SJCRH30 (cell line): ENCODE measurements around the gene HECW1. TPM values are rescaled to one million over a fixed set of nuclear protein-coding genes. Genes with fewer than 3 reads are reported as not detected.
"Not testable (repeated sequence)": the region's sequence is repeated elsewhere in the genome, so short reads cannot be mapped to it uniquely, and the experiment has no call there.

ENCODE experiments used
- DNase-seq, 2 experiments: peaks; one replicate each; pipeline ENCODE4 v3.0.0-alpha.2; 2015 to 2020
- H3K27ac ChIP-seq: fragments of 250-450 bp; sonication (Bioruptor Pico); 2 replicates; pipeline ENCODE4 v1.5.1; 2020; ENCODE audit warnings: mild to moderate bottlenecking, moderate library complexity
- H3K27me3 ChIP-seq: fragments of 250-450 bp; sonication (Bioruptor Pico); 2 replicates; pipeline ENCODE4 v1.5.1; 2020; ENCODE audit warnings: mild to moderate bottlenecking, moderate library complexity
- H3K36me3 ChIP-seq: fragments of 250-450 bp; sonication (Bioruptor Pico); 2 replicates; pipeline ENCODE4 v1.5.1; 2020; ENCODE audit warnings: mild to moderate bottlenecking, moderate library complexity
- H3K4me1 ChIP-seq: fragments of 250-450 bp; sonication (Bioruptor Pico); 2 replicates; pipeline ENCODE4 v1.5.1; 2020; ENCODE audit warnings: mild to moderate bottlenecking, moderate library complexity
- H3K4me3 ChIP-seq: fragments of 250-450 bp; sonication (Bioruptor Pico); 2 replicates; pipeline ENCODE4 v1.5.1; 2020; ENCODE audit warnings: mild to moderate bottlenecking, moderate library complexity
- H3K9me3 ChIP-seq: fragments of 250-450 bp; sonication (Bioruptor Pico); replicated peaks from 2 replicates; pipeline ENCODE4 v1.5.1; 2020; ENCODE audit warnings: mild to moderate bottlenecking, moderate library complexity
- total RNA-seq: library from RNA; depleted of rRNA; stranded (reverse); fragments of >200 nt; shearing (Covaris generic); gene quantifications from 2 replicates; pipeline ENCODE4 v1.2.3, GENCODE V29; 2014

Gene HECW1
- total RNA-seq, 1 experiment from 2014 or later, result not detected

DNA sequence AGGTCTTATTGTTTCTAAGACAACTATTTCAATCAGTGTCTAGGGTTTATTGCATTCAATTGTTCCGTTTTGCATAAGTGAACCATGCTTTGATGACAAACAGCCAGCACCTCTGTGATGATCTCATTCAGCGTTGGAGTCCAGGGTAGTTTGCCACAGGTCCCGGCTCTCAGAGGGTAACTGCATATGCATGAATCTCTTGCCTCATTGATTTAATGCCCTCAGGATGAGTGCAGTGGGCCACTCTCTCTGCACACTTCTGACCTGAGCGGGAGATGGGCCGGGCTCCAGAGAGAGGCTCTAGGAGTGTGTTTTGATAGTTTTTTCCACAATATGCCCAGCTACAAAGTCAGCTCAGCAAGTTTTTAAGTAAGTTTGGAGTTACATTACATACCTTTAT lies 83.9 kb downstream of the HECW1 start:
- no peaks in the 10 kb centered on the region for H3K36me3 ChIP-seq
- no peaks in the 10 kb centered on the region for H3K9me3 ChIP-seq
- H3K4me3 ChIP-seq, result no peak overlapping the region
- peaks cover 18% of the 10 kb centered on the region for H3K27me3 ChIP-seq
- H3K27ac ChIP-seq, result no peak overlapping the region
- no peaks in the 10 kb centered on the region for H3K4me1 ChIP-seq
- no peak for DNase-seq

DNA sequence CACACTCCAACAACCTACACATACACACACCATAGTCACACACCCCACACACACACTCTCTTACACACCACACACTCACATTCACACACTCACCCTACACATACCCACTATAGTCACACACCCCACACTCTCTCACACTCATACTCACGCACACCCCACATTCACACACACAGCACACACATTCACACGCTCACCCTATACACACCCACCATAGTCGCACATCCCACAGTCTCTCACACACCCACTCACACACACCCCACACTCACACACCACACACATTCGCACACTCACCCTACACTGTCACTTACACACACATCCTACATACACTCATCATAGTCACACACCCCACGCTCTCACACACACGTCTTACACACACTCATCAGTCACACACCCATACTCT lies 85.6 kb downstream of the HECW1 start:
- no peaks in the 10 kb centered on the region for H3K36me3 ChIP-seq
- no peak overlapping the region for H3K4me3 ChIP-seq
- DNase-seq, result no peak
- no peak overlapping the region for H3K27ac ChIP-seq
- H3K27me3 ChIP-seq, result peaks cover 18% of the 10 kb centered on the region
- H3K4me1 ChIP-seq, result no peaks in the 10 kb centered on the region
- H3K9me3 ChIP-seq, result no peaks in the 10 kb centered on the region

DNA sequence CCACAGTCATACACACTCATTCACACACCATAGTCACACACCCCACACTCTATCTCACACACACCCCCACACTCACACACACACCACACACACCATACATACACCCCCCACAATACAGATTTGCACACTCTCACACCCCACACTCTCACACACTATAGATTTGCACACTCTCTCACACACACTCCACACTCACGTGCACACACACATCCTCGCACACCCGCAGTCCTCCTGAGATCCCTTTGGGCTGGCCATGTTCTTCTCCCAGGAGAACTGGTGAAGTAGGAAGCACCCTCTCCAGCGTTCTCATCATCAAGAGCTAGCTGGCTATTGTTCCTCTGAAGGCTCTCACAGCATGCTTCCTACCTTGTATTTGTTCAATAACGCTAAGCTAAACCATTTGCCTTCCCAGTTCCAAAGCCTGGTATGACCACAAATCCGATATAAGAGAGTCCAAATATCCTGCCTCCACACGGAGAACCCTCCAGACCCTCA lies 86.2 kb downstream of the HECW1 start:
- Histone ChIP-seq H3K27me3 (peaks cover 15% of the 10 kb centered on the region), H3K36me3 (no peaks in the 10 kb centered on the region), H3K4me3 (no peak overlapping the region), H3K9me3 (no peaks in the 10 kb centered on the region), H3K4me1 (no peaks in the 10 kb centered on the region), H3K27ac (no peak overlapping the region)
- DNase-seq, result no peak

DNA sequence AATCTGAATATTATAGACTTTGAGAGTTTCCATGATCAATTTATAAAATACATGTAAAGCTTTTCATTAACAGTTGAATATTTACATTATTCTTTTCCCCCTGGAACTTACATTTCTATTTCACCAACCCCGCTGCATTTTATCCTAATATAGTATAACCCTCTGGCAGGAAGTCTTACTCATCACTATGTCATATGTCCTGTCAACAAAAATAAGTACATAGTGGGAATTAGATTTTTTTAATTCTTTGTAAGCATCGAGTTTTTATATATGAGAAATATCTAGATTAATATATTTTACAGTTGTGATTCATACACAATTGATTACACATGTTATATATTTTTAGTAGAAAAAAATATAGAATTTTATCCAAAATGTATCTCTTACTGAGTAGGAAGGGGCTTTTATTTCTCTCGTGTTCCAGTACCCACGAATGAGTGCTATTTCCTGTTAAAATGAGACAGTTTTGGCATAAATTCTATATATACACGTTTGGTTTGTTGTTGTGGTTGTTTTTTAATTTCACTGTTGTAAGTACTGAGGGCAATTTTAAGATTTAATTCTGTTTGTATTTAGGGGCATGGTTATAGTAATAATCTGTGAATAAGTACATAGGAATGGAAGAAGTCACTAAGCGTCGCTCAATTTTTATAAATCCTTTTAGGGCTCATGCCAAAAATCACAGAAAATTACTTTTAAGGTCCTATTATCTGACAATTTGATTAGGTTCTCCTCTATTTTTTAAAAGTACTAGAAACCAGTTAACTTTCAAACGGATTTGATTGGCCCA lies 87.1 kb downstream of the HECW1 start:
- peaks cover 14% of the 10 kb centered on the region for H3K27me3 ChIP-seq
- H3K9me3 ChIP-seq, result no peaks in the 10 kb centered on the region
- H3K4me3 ChIP-seq, result no peak overlapping the region
- H3K36me3 ChIP-seq, result no peaks in the 10 kb centered on the region
- H3K4me1 ChIP-seq, result no peaks in the 10 kb centered on the region
- no peak for DNase-seq
- no peak overlapping the region for H3K27ac ChIP-seq

DNA sequence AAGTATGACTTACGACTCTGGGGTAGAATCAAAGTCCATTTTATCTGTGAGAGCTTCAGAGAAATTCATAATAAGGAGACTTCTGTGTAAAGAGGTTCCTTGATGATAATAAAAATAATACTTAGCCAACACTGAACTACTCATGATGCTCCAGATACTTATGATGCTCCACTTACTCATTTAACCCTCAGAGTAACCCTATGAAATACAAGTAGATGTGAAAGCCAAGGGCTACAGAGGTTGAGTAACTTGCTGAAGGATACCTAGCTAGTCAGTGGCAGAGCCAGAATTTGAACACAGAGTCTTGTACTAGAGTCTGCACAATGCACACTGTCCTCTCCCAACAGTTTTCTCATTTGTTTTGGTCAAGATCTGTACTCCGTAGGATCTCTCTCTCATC lies 89.5 kb downstream of the HECW1 start:
- Histone ChIP-seq H3K4me3 (no peak overlapping the region), H3K27ac (no peak overlapping the region), H3K36me3 (no peaks in the 10 kb centered on the region), H3K4me1 (no peaks in the 10 kb centered on the region), H3K9me3 (no peaks in the 10 kb centered on the region), H3K27me3 (0 out of 2 replicates have a peak, but pooled peaks cover 5% of the 10 kb centered on the region)
- no peak for DNase-seq

DNA sequence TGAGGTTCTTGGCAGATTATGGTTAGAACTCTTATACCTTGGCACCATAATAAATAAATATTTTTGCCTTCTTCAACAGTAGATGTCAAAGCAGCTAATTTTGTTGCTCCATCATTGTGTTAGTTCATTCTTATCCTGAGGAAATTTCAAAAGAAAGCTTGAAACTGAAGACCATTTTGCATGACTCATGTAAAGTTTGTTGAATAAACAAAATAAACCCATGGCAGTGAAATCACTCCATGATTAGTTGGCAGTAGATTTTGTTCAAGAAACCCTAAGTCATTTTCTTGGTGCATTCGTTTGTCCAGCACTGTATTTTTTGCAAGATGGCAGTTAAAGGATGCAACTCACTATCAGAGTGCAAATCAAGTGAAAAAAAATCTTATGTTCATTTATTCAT lies 91.6 kb downstream of the HECW1 start:
- Histone ChIP-seq H3K4me1 (no peaks in the 10 kb centered on the region), H3K27ac (no peak overlapping the region), H3K36me3 (no peaks in the 10 kb centered on the region), H3K9me3 (no peaks in the 10 kb centered on the region), H3K27me3 (peaks cover 5% of the 10 kb centered on the region; the same call in 1 of the 2 replicates), H3K4me3 (no peak overlapping the region)
- no peak for DNase-seq

DNA sequence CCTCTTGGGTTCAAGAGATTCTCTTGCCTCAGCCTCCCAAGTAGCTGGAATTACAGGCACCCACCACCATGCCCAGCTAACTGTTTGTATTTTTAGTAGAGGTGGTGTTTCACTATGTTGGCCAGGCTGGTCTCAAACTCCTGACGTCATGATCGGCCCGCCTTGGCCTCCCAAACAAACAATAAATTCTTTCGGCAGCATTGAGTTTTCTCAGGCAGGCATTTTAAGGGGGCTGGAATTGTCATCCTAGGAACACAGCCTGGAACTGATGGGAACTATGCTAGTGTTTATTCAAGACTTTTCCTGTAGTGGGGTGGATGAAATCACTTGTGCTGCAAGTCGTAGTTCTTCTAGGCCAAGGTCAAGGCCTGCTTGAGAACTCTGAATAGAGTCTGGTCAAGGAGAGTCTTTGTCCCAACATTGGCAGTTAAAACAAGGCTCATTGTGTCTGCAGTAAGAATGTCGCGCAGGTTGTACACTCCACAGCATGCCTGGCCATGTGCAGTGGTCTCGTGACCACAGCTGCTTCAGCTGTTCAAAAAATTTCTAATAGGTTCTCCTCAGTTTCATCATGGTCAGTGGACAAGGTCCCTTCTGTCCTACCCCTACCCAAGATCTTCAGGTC lies 92.8 kb downstream of the HECW1 start:
- Histone ChIP-seq H3K4me1 (no peaks in the 10 kb centered on the region), H3K9me3 (no peaks in the 10 kb centered on the region), H3K27me3 (peaks cover 5% of the 10 kb centered on the region; the same call in 1 of the 2 replicates), H3K27ac (no peak overlapping the region), H3K36me3 (no peaks in the 10 kb centered on the region), H3K4me3 (no peak overlapping the region)
- no peak for DNase-seq

DNA sequence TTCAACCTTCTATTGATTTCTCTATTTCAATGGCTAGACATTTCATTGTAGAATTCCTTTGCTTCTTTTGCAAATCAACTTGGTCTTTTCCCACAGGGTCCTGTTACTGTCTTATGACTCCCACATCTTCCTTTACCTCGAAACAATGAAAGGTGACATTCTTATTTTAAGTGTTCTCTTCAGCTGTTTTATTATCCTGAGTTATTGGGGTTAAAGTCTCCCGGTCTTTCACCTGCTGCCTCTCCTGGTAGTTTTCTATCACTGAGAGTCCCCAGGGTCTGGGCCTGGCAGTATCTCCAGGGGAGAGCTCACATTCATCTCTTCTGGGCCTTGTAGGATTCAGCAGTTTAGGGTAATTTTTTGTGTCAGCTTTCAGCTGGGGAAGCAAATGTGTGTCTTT lies 95.8 kb downstream of the HECW1 start:
- H3K9me3 ChIP-seq, result no peaks in the 10 kb centered on the region
- no peaks in the 10 kb centered on the region for H3K36me3 ChIP-seq
- DNase-seq, result no peak
- H3K4me1 ChIP-seq, result 0 out of 2 replicates have a peak, but pooled peaks cover 2% of the 10 kb centered on the region
- H3K27ac ChIP-seq, result no peak overlapping the region
- H3K27me3 ChIP-seq, result peaks cover 2% of the 10 kb centered on the region; the same call in 1 of the 2 replicates
- H3K4me3 ChIP-seq, result no peak overlapping the region

DNA sequence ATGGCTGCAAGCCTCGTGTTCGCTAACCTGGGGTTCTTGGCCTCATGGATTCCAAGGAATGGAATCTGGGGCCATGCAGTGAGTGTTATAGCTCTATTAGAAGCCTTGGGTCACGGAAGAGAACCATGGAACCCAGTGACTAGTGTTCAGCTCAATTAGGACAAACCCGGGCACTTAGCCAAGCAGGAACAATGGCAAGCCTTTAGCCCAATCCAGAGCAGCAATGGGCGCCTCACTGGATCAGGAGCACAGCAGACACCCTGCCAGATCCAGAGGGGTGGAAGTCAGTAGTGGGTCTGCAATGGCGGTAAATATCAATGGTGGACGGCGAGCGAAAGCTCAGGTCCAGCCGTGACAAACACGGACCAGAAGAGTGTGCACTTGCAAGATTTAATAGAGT lies 98.1 kb downstream of the HECW1 start:
- H3K9me3 ChIP-seq, H3K27me3 ChIP-seq, H3K27ac ChIP-seq, DNase-seq, H3K36me3 ChIP-seq, H3K4me1 ChIP-seq, H3K4me3 ChIP-seq: not testable (repeated sequence)

DNA sequence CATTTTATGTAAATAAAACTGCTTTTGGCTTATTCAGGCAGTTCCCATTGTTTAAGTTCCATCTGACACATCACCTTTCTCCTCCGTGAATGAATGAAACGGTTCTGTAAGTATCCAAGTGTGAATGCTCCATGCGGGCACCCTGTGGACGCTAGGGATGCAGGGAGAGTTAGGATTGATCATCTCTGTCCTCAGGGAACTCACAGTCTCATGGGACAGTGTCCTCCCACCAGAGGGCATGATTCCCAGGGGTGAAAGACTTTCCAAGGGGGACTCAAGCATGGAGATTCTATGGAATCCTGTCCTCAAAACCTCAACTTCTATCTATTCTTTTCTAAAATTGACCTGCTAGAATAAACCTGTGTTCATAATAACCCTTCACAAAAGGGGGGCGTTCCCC lies 98.8 kb downstream of the HECW1 start:
- no peak overlapping the region for H3K27ac ChIP-seq

DNA sequence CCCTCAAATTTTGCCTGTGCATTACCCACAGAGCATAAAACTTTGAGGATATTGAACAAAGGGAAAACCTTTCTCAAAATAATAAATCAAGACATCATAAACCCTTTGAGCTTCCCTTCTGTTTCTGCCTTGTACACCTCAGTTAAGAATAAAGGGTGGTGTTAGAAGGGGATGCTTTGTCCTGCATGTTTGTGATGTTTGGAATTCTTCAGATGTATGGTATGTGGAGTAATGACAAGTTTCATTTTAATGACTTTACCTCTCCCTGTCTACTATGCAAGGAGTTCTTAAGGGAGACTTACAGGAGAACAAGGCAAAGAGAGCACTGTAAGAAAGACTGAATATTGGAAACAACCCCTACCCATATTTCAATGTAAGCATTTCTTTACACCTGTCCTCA lies 99.2 kb downstream of the HECW1 start:
- Histone ChIP-seq H3K9me3 (no peaks in the 10 kb centered on the region), H3K4me3 (no peak overlapping the region), H3K36me3 (no peaks in the 10 kb centered on the region), H3K27me3 (peaks cover 2% of the 10 kb centered on the region; the same call in 1 of the 2 replicates), H3K4me1 (0 out of 2 replicates have a peak, but pooled peaks cover 2% of the 10 kb centered on the region), H3K27ac (no peak overlapping the region)
- DNase-seq, result no peak

More for the DNA sequence above, 98.8 kb downstream of the HECW1 start:
- 0 out of 2 replicates have a peak, but pooled peaks cover 2% of the 10 kb centered on the region for H3K4me1 ChIP-seq
- H3K9me3 ChIP-seq, result no peaks in the 10 kb centered on the region
- H3K36me3 ChIP-seq, result no peaks in the 10 kb centered on the region
- H3K4me3 ChIP-seq, result no peak overlapping the region
- no peak for DNase-seq
- peaks cover 2% of the 10 kb centered on the region; the same call in 1 of the 2 replicates for H3K27me3 ChIP-seq

DNA sequence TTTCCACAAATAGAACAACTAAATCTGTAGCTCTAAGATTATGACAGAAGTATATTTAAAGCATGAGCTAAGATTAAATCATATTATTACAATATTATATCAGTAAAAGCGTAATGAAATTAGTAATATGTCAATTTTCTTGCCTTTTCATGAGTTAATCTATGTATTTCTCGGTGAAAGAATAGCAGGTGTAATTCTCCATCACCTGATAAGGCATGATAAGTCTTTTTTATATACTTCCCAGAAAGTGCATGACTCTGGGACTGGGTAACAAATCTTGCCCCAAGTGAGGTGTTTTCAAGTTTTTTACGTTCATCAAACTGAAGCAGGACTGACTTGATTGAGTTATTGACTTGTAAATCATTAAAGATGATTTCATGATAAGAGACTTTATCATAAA lies 100.5 kb downstream of the HECW1 start:
- no peak overlapping the region for H3K27ac ChIP-seq
- no peak for DNase-seq
- no peaks in the 10 kb centered on the region for H3K36me3 ChIP-seq
- H3K4me3 ChIP-seq, result no peak overlapping the region
- H3K9me3 ChIP-seq, result no peaks in the 10 kb centered on the region
- H3K27me3 ChIP-seq, result peaks cover 2% of the 10 kb centered on the region; the same call in 1 of the 2 replicates
- 0 out of 2 replicates have a peak, but pooled peaks cover 2% of the 10 kb centered on the region for H3K4me1 ChIP-seq

DNA sequence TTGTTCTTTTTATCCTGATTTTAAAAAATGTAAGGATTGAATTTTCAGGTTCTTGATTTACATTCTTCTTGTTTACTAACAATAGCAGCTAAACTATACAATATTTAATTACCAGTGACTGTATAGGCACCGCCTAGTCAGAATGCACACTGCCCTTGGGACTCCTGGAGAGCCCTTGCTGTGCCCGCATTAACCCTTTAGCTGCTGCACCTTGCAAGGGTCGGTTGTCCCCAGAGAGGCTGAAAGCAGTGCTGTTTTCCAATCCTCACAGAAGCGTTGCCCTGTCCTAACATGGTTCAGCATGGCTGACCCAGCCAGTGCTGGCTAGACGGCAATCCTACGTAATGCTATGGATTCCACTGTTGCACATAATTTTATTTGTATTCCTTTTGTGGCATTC lies 102.6 kb downstream of the HECW1 start:
- Histone ChIP-seq H3K4me3 (no peak overlapping the region), H3K36me3 (no peaks in the 10 kb centered on the region), H3K9me3 (no peaks in the 10 kb centered on the region), H3K27ac (no peak overlapping the region), H3K27me3 (0 out of 2 replicates have a peak, but pooled peaks cover 2% of the 10 kb centered on the region), H3K4me1 (0 out of 2 replicates have a peak, but pooled peaks cover 2% of the 10 kb centered on the region)
- DNase-seq, result no peak

DNA sequence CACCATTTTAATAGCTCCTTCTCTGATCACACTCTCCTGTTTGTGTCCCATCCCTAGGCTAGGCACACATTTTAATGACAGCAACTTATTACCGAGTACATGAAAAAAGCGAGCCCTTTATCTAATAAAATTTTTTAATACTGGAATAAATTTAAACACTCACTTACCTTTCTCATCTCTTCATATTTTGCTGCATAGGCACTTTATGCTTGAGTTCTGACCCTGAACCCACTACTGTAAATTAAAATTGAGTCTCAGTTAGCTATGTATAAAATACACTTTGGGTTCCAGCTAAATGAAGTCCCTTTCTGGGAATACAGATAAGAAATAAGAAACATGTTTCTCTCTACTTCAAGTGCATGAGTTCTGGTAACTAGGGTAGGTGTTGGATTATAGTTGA lies 104.6 kb downstream of the HECW1 start:
- H3K27me3 ChIP-seq, result no peaks in the 10 kb centered on the region
- H3K27ac ChIP-seq, result no peak overlapping the region
- no peak for DNase-seq
- H3K4me3 ChIP-seq, result no peak overlapping the region
- no peaks in the 10 kb centered on the region for H3K36me3 ChIP-seq
- no peaks in the 10 kb centered on the region for H3K9me3 ChIP-seq
- H3K4me1 ChIP-seq, result no peaks in the 10 kb centered on the region

DNA sequence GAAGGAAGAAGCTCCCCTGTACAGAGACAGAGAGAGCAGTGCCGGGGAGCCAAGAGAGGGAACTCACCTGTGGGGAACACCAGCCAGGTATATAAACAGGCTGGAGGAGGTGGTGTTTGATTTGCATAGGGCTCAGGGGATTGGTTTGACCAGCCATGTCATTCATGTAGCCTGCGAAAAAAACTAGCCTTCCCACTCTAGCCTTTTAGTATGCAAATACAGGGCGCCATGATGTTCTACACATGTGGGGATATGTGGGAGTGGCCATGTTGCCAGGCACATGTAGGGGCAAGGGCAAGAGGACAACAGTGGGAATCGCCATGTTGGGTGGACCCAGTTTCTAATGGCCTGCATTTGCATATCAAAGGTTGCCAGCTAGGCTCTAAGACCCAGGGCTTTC lies 106.5 kb downstream of the HECW1 start:
- H3K27me3 ChIP-seq, H3K4me3 ChIP-seq, DNase-seq, H3K27ac ChIP-seq, H3K9me3 ChIP-seq, H3K36me3 ChIP-seq, H3K4me1 ChIP-seq: not testable (repeated sequence)
